IPS-20b (cell line): ENCODE measurements around the gene RAB8A.

Experiments
- H3K27ac ChIP-seq: one replicate; pipeline ENCODE4 v1.5.1; 2013; ENCODE audit warnings: low read length
- H3K27me3 ChIP-seq: 2 replicates; pipeline ENCODE4 v1.6.1; 2013; ENCODE audit warnings: mild to moderate bottlenecking, low read length, inconsistent platforms; ENCODE audit not compliant: insufficient read depth
- H3K36me3 ChIP-seq: 2 replicates; pipeline ENCODE4 v1.6.1; 2013; ENCODE audit warnings: low read depth, mild to moderate bottlenecking, inconsistent platforms, low read length, moderate library complexity; ENCODE audit not compliant: insufficient read depth
- H3K4me1 ChIP-seq: 2 replicates; pipeline ENCODE4 v1.6.1; 2013; ENCODE audit warnings: mild to moderate bottlenecking, control low read depth, inconsistent platforms, low read length, moderate library complexity; ENCODE audit not compliant: insufficient read depth
- H3K4me3 ChIP-seq: 2 replicates; pipeline ENCODE4 v1.5.1; 2013; ENCODE audit warnings: mild to moderate bottlenecking, low read length, inconsistent platforms
- H3K9ac ChIP-seq: 2 replicates; pipeline ENCODE4 v1.6.1; 2013; ENCODE audit warnings: low read depth, mild to moderate bottlenecking, inconsistent platforms, low read length, moderate library complexity
- H3K9me3 ChIP-seq: 2 replicates; pipeline ENCODE4 v1.6.1; 2013; ENCODE audit warnings: mild to moderate bottlenecking, low read depth, low read length, inconsistent platforms; ENCODE audit not compliant: insufficient read depth

RAB8A gene

DNA sequence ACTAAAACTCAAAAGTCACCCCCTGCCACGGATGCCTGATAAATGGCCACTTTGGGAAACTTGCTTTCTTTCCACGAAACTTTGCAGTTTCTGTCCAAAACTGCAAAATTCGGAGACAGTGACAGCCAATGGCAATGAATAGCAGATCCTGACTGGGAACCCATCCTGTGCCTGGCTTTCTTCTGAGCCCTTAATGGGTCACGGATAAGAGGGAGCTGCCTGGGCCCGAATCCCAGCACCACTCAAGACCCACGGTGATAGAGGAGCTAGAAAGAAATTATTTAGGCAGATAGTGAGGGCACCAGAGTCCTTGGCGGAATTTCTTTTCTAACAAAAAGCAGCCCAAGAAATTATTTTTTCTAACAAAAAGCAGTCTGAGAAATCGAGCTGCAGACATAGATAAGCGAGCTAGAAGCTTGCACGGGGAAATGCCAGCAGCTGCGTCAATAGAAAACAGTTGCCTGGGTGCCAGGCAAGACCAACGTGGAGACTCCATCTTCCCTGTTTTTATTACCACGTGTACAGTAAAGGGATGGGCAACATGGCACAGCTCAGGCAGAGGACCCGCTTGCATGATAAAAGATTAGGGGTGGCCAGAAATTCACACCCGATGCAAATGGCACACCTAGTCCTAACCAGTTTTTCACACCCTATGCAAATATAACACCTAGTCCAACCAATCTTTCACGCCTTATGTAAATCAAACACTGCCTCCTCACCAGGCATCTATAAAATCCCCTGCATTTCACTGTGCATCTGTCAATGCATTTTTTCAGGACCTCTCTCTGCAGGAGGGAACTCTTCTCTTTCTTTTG is 24.7 kb downstream of the RAB8A start:
- Histone ChIP-seq H3K4me3 (no peak overlapping the region), H3K9me3 (no peaks in the 10 kb centered on the region), H3K27me3 (no peaks in the 10 kb centered on the region), H3K9ac (no peak overlapping the region), H3K27ac (no peak overlapping the region), H3K4me1 (peaks cover 5% of the 10 kb centered on the region; the same call in 1 of the 2 replicates), H3K36me3 (peaks cover 32% of the 10 kb centered on the region)

DNA sequence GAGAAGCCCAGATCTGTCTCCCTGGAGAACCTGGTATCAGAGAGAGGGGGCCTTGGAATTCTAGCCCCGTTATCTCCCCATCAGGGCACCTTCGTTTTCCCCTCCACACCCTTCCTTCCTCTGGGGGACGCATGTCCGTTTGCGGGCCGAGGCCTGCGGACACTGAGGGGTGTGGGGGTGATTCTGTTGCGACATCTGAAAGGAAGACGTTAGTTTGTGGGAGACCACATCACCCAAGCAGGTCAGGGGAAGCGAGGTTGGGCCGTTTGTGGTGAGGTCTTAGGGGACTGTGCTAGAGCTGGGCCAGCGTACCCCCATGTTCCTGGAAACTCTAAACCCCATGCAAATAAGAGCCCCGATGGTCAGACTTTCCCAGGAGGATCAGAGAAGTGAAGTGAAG is 28.1 kb downstream of the RAB8A start:
- Histone ChIP-seq H3K27ac (no peak overlapping the region), H3K9ac (no peak overlapping the region), H3K4me3 (no peak overlapping the region), H3K27me3 (no peaks in the 10 kb centered on the region), H3K4me1 (peaks cover 9% of the 10 kb centered on the region; the same call in 1 of the 2 replicates), H3K9me3 (no peaks in the 10 kb centered on the region), H3K36me3 (no peaks in the 10 kb centered on the region)

- Histone ChIP-seq H3K9me3 (no peaks in the 10 kb centered on the region), H3K4me3 (no peak overlapping the region), H3K27me3 (no peaks in the 10 kb centered on the region), H3K27ac (no peak overlapping the region), H3K9ac (no peak overlapping the region), H3K36me3 (no peaks in the 10 kb centered on the region), H3K4me1 (peaks cover 9% of the 10 kb centered on the region; the same call in 1 of the 2 replicates)
Observed at GRCh38 chr19:16141043-16141442, 29.4 kb downstream of the RAB8A start.

- Histone ChIP-seq H3K27me3 (no peaks in the 10 kb centered on the region), H3K27ac (no peak overlapping the region), H3K9ac (no peak overlapping the region), H3K4me1 (peaks cover 5% of the 10 kb centered on the region; the same call in 1 of the 2 replicates), H3K36me3 (no peaks in the 10 kb centered on the region), H3K4me3 (no peak overlapping the region), H3K9me3 (no peaks in the 10 kb centered on the region)
Observed at GRCh38 chr19:16142032-16142580, 30.4 kb downstream of the RAB8A start.

- Histone ChIP-seq H3K36me3 (no peaks in the 10 kb centered on the region), H3K9me3 (no peaks in the 10 kb centered on the region), H3K27ac (no peak within 1 kb of the TSS), H3K9ac (peak within 1 kb of the TSS; percentile 58; the same call in 1 of the 2 replicates), H3K4me3 (no peak within 1 kb of the TSS; the same call in 1 of the 2 replicates), H3K27me3 (no peaks in the 10 kb centered on the region), H3K4me1 (peaks cover 5% of the 10 kb centered on the region; the same call in 1 of the 2 replicates)
Observed at GRCh38 chr19:16143399-16144215, 31.9 kb downstream of the RAB8A start, which contains the start of gene HSH2D. Gene HSH2D, plus strand, starts transcription at chr19:16143685. Its CDS starts 5,066 bp downstream, at chr19:16148751.

- no peak overlapping the region for H3K9ac ChIP-seq
- H3K9me3 ChIP-seq: no peaks in the 10 kb centered on the region
- peaks cover 5% of the 10 kb centered on the region; the same call in 1 of the 2 replicates for H3K4me1 ChIP-seq
- no peaks in the 10 kb centered on the region for H3K36me3 ChIP-seq
- no peaks in the 10 kb centered on the region for H3K27me3 ChIP-seq
- H3K27ac ChIP-seq: no peak overlapping the region
- H3K4me3 ChIP-seq: no peak overlapping the region
Observed at GRCh38 chr19:16144216-16144581, 32.5 kb downstream of the RAB8A start.

- Histone ChIP-seq H3K9me3 (no peaks in the 10 kb centered on the region), H3K4me3 (no peak overlapping the region), H3K36me3 (no peaks in the 10 kb centered on the region), H3K27ac (no peak overlapping the region), H3K4me1 (peaks cover 5% of the 10 kb centered on the region; the same call in 1 of the 2 replicates), H3K9ac (no peak overlapping the region), H3K27me3 (no peaks in the 10 kb centered on the region)
Observed at GRCh38 chr19:16146112-16146511, 34.4 kb downstream of the RAB8A start.

GRCh38 chr19:16148443-16149229 is 36.9 kb downstream of the RAB8A start:
- H3K27ac ChIP-seq: no peak overlapping the region

DNA sequence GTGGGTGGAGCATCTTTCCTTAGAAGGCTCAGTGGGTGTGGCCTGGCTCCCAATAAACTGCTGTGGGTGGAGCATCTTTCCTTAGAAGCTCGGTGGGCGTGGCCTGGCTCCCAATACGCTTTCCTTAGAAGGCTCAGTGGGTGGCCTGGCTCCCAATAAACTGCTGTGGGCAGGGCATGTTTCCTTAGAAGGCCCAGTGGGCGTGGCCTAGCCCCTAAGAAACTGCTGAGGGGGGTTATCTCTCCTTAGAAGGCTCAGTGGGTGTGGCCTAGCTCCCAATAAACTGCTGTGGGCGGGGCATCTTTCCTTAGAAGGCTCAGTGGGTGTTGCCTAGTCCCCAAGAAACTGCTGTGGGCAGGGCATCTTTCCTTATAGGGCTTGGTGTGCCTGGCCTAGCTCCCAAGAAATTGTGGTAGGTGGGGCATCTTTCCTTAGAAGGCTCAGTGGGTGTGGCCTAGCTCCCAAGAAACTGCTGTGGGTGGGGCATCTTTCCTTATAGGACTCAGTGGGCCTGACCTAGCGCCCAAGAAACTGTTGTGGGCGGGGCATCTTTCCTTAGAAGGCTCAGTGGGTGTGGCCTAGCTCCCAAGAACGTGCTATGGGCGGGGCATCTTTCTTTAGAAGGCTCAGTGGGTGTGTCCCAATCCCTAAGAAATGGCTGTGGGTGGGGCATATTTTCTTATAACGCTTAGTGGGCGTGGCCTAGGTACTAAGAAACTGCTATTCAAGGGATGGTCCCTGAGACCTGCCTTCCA is 42.1 kb downstream of the RAB8A start:
- H3K9ac ChIP-seq: no peak overlapping the region
- H3K9me3 ChIP-seq: no peaks in the 10 kb centered on the region
- H3K36me3 ChIP-seq: no peaks in the 10 kb centered on the region
- no peaks in the 10 kb centered on the region for H3K27me3 ChIP-seq
- H3K27ac ChIP-seq: no peak overlapping the region
- no peaks in the 10 kb centered on the region for H3K4me1 ChIP-seq
- no peak overlapping the region for H3K4me3 ChIP-seq

More at GRCh38 chr19:16148443-16149229, 36.9 kb downstream of the RAB8A start:
- Histone ChIP-seq H3K4me1 (peaks cover 4% of the 10 kb centered on the region; the same call in 1 of the 2 replicates), H3K27me3 (no peaks in the 10 kb centered on the region), H3K9ac (no peak overlapping the region), H3K9me3 (no peaks in the 10 kb centered on the region), H3K4me3 (no peak overlapping the region), H3K36me3 (no peaks in the 10 kb centered on the region)

DNA sequence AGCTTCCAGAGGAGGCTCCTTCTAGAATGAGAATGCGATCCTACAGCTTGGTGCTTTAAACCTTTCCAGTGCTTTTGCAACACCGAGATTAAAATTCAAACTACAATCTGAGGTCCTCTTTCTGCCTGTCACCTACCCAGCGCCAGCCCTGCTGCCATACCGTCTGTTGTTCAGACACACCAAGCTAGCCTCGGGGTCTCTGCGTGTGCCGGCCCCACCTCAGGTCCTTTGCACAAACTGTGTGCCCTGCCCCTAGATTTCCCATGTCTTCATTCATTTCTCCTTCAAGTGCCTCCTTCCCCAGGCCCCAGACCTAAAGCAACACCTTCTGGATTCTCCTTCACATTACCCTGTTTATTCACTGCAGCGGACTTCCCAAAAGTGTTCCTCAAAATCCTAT is 42.9 kb downstream of the RAB8A start:
- no peak overlapping the region for H3K27ac ChIP-seq
- H3K27me3 ChIP-seq: no peaks in the 10 kb centered on the region
- no peaks in the 10 kb centered on the region for H3K36me3 ChIP-seq
- no peak overlapping the region for H3K4me3 ChIP-seq
- H3K9me3 ChIP-seq: no peaks in the 10 kb centered on the region
- no peaks in the 10 kb centered on the region for H3K4me1 ChIP-seq
- no peak overlapping the region for H3K9ac ChIP-seq
